HTERT RPE-1 (cell line): ENCODE data around the gene GPR25.

ENCODE experiments used
- in situ Hi-C: fragments of 300-500 bp; cut with MboI; formaldehyde crosslinking; loops from 4 replicates; pipeline ENCODE4 v1.14.3; 2020; ENCODE audit warnings: low sequenced_read_pairs

The GPR25 gene

DNA sequence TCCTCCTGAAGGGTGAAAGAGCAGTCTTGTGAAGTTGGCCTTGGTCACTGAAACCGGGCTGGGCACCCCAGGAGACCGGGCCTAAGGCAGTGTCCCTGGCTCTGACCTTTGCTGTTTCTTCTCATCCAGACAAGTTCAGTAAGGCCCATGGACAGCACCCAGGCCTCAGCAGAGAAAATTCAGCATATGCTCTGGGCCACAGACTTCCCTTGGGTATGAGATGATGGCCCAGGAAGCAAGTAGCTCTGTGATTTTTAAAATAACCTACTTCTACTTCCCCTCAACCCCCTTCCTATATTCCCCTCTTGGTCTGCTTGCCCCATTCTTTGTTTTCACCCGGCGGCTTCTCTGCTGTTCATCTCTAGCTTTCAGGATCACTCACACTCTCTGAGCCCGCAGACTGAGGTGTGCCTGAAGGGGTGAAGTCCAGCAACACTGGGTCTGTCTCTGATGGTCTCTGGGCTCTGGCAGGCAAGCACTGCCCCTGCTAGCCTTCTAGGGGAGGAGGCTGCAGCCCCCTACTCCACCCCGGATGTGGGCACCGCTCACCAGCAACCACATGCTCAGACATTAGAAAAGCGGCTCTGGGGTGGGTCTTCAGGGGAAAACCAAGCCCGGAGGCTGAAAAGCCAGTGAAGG lies 2.9 kb upstream of the GPR25 start:
- in situ Hi-C loops = no loop called here

DNA sequence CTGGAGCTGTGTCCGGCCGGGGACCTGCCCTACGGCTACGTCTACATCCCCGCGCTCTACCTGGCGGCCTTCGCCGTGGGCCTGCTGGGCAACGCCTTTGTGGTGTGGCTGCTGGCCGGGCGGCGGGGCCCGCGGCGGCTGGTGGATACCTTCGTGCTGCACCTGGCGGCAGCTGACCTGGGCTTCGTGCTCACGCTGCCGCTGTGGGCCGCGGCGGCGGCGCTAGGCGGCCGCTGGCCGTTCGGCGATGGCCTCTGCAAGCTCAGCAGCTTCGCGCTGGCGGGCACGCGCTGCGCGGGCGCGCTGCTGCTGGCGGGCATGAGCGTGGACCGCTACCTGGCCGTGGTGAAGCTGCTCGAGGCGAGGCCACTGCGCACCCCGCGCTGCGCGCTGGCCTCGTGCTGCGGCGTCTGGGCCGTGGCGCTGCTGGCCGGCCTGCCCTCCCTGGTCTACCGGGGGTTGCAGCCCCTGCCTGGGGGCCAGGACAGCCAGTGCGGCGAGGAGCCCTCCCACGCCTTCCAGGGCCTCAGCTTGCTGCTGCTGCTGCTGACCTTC lies 412 bp downstream of the GPR25 start:
- in situ Hi-C loops = no loop called here

DNA sequence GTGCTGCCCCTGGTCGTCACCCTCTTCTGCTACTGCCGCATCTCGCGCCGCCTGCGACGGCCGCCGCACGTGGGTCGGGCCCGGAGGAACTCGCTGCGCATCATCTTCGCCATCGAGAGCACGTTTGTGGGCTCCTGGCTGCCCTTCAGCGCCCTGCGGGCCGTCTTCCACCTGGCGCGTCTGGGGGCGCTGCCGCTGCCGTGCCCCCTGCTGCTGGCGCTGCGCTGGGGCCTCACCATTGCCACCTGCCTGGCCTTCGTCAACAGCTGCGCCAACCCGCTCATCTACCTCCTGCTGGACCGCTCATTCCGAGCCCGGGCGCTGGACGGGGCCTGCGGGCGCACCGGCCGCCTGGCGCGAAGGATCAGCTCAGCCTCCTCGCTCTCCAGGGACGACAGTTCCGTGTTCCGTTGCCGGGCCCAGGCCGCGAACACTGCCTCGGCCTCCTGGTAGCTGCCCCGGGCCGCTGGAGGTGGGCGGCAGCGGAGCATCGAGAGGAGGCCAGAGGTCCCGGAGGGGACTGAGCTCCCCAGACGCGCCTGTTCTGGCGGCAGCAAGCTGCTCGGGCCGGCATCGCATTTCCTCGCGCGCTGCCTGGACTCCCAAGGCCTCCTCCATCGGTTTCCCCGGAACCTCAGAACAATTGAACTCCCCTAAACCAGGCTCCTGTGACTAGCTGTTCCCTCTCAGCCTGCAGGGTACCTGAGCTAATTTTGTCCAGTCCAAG lies 1.1 kb downstream of the GPR25 start:
- in situ Hi-C loops = no loop called here

DNA sequence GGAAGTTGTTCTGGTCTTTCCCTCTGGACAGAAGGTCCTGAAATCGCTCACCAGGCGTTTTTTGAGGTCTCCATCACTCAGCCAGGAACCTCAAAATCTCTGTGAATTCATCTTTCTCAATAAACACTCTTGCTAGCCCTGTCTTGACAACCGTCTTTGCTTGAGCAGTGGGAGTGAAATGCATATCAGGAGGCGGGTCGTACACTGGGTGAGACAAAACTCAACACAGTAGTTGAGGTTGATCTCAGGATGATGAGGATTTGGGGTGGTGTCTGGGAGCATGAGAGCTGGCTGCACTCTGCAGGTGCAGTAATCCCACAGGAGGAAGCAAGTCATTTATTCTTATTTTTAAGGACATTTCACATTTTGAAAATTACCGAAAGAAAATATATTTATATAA lies 1.9 kb downstream of the GPR25 start:
- in situ Hi-C loops = no loop called here

DNA sequence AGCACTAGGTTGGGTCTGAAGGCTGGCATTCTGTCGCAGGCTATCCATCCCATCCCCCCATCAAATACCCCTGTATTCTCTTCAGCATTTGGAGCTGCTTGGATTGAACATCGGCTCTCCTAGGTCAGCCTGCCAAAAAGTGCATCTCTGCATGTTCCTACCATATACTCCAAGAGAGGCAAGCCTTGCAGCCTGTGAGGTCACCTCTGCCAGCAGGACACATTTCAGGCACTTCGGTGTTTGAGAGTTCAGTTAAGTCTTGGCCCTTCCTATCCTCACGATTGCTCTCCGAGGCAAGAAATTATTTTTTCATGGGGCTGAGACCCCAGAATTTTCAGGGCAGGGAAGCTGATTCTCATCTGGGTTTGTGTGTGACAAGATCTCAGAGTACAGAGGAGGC lies 2.6 kb downstream of the GPR25 start:
- in situ Hi-C loops = no loop called here

DNA sequence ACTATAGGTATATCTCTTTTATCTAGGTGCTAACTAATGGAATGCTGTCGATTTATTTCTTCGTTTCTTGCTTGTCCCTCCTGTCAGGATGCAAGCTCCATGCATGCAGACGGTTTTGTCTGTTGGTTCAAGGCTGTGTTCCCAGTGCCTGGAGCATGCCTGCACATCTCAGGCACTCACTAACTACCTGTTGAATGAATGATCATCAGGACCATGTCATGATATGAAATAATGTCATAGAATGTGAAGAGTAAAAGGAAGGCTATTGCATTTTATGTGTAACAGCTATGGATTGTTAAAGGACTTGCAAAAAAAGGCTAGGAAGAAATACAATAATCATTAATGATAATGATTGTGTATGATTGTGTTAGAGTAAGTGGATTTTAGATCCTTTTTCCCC lies 4.2 kb downstream of the GPR25 start:
- in situ Hi-C loops = no loop called here

DNA sequence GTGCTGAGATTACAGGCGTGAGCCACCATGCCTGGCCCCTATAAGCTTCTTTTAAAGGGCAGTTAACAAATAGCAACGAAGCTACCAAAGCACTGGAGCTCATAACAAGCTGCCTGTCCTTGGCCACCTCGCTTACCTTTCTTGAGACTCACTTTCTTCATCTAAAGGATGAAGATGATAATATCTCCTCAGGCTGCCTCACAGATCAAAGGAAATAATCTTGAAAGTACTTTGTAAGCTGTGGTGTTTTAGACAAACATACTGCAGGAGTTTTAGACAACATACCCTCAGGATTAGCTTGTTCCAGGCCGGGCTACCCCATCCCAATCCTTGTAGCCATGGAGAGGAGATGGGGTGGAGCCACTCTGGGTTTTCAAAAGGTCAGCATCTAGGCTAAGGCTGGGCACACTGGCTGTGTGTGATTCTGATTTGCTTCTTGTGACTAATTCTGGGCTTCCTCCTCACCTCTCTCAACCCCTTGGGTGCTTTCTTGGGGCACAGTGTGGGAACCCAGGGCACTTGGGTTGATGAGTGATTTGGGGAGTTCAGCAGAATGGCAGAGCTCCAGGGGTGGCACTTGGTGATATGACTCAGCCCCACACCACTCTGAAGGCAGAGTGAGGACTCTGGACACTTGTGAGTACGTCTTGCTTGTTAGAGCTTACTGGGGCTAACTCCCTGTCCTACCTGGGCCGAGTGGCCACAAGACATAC lies 5.2 kb downstream of the GPR25 start:
- in situ Hi-C loops = no loop called here

DNA sequence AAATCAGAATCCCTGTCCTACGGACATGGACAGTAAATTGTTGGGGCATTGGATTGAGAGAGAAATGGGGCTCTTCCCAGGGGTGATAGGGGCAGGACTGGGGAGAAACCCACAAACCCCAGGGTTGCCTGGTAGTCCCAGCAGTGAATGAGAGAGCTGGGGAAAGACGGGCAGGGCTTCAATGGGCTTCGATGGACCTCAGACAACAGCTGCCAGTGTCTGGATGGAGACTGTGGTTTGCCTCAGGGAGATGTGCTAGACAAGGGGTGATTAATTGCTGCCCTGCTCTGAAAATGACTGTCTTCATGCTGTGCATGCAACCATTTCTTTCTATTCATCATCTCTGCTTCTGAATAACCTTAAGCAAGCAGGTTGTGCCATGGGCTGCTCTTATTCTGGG lies 7.4 kb downstream of the GPR25 start:
- in situ Hi-C loops = no loop called here

DNA sequence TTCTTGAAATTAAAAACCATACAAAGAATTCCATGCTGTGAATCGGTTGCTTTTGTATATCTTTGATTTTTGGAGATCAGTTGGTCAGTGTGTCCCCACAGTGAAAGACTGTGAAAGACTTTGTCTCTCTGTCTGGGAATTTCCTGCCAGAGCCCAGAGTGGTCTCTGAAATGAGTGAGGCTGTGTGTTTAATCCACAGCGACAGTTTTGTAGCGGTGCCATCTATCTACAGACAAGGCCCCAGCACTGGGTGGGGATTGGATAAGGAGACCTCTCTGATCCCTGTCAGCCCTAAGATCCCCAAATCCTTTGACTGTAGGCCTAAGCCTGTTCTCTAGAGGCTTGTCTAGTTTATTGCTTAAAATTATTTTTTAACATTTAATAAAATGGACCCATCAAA lies 10.3 kb downstream of the GPR25 start:
- in situ Hi-C loops = no loop called here

DNA sequence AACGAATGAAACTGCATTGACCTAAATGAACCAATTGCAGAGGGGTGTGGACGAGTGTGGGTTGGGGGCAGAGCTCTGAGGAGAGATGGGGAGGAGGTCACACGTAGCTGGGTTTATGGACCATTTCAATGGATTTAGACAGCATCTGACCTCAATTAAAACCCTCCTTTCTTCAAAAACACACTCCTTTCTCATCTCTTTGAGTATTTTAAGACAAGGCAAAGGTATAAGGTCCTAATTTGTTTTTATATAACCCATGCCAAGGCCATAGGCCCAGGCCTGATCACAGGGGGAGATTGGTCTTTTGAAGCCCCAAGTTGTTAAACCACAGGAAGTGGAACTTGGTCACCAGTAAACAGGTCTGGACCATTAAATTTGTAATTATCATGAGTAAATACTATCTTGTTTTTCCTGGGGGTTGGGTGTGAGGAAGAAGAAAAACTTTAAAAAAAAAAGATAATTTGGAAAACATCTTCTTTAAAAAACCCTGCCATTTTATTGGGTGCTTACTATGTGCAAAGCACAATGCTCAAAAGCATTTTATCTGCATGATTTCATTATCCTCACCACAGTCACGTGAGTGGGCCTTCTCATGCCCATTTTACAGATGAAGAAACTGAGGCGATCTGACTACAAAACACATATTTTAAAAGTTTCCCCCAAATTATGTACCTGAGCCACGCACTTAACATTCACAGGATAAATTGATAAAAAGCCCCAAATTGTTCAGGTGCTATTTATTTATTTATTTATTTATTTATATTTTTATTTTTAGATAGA lies 13.0 kb downstream of the GPR25 start:
- in situ Hi-C loops = no loop called here

DNA sequence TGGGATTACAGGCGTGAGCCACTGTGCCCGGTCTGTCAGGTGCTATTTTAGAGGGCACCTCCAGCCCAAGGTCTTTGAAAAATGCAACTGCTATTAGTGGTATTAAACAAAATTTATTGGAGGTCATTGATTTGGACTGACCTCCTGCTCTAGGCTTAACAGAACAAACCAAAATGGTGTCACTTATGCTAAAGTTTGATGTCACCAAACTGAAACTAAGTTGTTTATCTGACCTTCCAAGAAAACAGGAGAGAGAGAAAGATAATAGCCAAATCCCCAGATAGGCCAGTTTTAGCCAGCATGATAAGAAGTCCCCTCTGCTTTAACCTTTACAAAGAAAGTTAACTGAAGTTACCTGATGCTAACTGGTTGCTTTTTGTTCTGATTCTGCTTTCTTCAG lies 13.8 kb downstream of the GPR25 start:
- in situ Hi-C loops = no loop called here

DNA sequence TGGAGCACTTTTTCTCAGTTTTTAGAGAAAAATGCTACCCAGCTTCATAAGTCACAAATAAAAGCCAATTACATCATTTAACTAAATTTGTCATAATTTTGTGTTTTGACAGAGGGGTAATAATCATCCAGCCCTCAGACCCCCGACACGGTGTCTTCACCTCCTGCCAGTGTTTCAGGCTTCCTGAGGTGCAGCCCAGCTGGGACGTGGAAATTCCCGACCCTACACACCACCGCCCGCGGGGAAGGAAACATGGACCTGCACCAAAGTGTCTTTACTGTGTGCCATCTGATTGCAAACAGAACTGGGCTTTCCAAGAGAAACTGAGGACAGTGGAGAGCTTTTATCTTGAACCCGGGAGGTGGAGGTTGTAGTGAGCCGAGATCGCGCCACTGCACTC lies 14.3 kb downstream of the GPR25 start:
- in situ Hi-C loops = no loop called here

DNA sequence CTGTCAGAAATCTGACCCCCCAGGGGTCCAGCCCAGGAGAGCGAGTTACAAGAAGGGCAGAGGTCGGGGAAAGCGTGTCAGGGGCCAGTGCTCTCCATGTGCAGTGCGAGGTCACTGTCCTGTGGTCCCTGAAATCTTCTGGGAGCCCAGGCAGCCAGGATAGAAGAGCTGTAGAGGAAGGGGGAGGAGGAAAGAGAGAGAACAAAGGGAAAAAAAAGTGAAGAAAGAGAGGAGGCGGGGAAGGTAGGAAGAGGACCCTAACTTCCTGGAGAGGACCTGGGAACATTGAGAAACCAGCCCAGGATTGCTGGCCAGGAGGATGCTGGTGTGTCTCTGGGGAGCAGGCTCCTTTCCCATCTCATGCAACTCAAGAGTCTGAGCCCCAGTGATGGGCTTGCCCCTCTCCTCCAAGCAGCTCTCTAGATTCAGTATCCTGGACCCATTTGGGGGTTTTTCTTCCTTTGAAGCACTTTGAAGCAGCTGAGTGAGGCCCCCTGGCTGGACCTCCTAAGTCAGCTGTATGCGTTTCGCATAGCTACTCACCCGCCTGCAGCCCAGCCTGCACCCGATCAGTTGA lies 15.1 kb downstream of the GPR25 start:
- in situ Hi-C loops = no loop called here

DNA sequence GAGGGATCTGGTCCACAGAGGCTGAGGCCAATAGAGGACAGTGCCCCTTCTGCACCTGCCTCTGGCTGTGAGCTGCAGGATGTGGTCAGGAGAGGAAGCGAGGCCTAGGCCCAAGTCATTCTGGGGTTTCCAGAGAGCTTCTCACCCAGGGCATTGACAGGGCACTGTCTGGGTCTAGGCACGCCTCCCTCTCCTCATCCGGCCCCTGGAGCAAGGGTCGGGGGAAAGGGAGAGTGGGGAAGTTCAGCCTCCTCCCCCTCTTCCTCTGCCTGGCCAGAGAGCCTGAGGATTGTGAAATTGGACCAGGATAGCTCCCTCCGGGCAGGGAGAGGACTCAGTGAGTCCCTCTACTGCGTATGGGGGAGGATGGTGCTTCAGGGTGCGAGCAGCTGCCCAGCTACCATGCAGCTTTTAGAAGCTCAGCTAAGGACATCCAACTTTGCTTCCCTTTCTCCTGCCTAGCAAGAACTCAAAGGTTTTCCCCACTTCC lies 15.6 kb downstream of the GPR25 start:
- in situ Hi-C loops = no loop called here

DNA sequence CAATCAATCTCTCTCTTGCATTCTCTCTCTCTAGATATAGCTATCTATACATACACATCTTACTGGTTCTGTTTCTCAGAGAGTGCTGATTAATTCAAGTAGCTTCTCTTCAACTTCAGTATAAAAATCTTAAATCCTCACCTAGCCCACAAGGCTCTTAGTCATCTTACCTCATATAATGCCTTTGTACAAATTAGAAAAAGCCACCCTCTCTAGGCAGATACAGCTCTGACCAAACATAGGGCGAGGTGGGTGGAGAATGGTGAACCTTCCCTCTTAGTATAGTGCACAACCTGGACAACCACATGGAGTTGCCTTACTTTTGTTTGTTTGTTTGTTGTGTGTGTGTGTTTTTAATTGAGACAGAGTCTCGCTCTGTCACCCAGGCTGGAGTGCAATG lies 16.8 kb downstream of the GPR25 start:
- in situ Hi-C loops = no loop called here

DNA sequence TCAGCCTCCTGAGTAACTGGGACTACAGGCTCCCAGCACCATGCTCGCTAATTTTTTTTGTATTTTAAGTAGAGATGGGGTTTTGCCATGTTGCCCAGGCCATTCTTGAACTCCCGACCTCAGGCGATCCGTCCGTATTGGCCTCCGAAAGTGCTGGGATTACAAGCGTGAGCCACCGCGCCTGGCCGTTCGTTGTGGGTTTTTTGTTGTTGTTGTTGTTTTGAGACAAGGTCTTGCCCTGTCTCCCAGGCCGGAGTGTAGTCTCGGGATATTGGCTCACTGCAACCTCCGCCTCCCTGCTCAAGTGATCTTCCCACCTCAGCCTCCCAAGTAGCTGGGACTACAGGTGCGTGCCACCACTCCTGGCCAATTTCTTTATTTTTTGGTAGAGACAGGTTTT lies 17.2 kb downstream of the GPR25 start:
- in situ Hi-C loops = no loop called here

DNA sequence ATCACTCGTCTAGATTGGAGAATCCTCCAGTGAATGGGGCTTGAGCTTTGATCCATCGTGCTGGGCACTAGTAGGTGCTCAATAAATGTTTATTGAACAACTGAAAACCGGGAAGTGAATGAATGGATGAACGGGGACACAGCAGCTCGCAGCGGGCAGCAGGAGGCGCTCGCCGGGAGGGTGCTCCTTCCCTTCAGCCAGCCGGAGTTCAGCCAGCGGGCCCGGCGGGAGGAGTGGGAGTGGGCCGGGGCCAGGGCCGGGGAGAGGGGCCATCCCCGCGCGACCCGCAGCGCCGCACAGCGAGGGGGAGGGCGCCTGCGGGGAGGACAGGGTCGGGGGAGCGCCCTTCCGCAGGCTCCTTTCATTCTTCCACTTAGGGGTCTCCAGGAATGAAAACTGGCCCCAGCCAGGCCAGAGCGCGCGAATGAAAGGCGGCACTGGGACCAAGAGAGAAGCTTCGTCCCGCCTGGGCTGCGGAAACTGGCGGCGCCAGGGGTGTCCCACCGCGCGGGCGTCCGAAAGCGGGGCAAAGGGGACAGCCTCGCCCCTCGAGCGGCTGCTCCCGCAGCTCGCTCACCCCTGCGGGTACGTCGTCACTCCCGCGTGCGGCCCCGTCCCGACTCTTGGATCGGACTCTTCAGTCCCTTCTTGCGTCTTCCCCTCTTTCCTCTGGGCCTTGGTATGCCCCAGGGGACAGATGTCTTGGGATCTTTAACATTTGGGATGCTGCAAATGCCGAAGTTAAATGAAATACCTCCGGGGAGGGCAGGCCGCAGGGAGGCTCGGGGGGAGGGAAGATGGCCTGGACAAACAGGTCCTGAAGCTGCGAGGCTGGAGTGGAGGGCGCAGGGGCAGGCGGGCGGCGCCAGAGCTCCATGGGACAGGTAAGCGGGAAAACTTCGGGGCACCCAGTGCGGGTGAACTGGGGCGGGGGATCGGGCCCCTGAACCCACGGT lies 18.3 kb downstream of the GPR25 start:
- in situ Hi-C loops = no loop called here

DNA sequence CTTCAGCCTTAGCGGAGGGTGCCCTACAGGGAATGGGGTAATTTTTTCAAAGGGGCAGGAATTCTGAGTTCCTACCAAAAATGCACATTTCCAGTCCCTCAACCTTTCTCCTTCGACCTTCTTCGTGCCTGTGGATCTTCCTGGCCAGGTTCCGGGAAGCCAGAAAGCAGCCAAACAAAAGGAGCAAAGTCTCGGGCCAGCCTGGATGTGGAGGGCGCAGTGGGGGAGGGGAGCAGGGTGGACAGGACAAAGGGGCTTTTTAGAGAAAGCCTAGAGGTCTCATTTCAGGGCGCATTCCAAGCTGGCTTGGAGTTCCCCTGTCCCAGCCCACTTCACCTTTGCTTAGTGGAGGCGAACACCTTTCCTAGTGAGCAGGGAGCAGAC lies 19.0 kb downstream of the GPR25 start:
- in situ Hi-C loops = no loop called here

DNA sequence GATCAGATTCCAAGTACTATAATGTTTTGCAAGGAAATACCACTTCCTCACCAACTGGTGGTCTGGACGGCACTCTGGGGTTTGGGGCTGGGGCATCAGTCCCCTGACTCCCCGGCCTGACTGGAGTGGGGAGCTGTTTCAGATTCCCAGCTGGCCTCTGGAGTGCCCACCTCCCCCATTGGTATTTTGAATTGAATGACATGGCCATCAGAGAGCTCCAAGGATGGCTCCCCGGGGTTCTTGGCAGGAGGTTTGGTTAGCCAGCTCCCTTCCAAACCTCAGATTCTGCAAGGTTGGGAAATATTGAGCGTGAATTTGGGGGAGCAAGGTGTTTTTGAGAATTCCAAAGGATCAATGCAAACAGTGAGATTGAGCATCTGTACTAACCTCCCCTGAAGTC lies 19.8 kb downstream of the GPR25 start:
- in situ Hi-C loops = no loop called here

DNA sequence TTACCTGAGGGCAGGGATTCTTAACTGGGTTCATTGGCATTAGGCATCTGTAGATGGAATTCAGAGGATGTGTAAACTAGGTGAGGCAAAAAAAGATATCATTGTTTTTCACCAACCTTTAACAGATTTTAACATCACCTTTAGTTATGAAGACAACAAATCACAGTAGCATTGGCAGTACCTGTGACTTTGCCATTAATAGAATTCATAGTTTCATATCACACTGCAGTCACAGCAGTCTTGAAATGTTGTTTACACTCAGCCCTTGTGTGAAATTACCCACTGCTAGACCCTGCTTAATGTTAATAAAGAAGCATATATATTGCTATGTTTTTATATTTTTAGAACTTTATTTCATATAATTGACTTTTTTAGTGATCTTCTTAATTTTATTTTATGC lies 20.2 kb downstream of the GPR25 start:
- in situ Hi-C loops = no loop called here
